ENCODE results near the gene PTGR2.
"Not testable (repeated sequence)": the region's sequence is repeated elsewhere in the genome, so short reads cannot be mapped to it uniquely, and the experiment has no call there.

PTGR2 gene

DNA sequence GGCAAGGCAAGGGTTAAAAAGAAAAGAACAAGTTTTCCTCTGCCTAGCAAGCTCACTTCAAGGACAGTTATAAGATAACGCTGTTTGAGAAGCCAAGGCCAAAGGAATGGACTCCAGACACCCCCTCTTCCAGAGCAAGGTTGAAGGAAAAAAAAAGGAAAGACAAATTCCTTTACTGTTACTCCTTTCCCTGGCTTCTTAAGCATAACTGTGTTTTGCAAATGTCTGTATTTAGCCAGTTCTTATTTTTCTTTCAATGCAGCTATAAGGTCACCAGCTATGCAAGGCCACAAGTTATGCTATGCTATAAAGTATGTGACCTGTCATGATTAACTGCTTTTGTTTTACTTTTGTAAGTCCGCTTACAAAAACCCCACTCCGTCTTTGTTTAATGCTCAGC, 61.6 kb downstream of the PTGR2 start:
- no peak for DNase-seq (ENCODE audit: low read depth)
- H3K4me3 ChIP-seq (ENCODE audit: control insufficient read depth, low read depth, low read length) = no peak overlapping the region
- no peak for TF ChIP-seq CTCF (IDR thresholded peaks at IDR 0.05; ENCODE audit: control insufficient read depth, insufficient read depth, low read depth, low read length, missing control alignments)

DNA sequence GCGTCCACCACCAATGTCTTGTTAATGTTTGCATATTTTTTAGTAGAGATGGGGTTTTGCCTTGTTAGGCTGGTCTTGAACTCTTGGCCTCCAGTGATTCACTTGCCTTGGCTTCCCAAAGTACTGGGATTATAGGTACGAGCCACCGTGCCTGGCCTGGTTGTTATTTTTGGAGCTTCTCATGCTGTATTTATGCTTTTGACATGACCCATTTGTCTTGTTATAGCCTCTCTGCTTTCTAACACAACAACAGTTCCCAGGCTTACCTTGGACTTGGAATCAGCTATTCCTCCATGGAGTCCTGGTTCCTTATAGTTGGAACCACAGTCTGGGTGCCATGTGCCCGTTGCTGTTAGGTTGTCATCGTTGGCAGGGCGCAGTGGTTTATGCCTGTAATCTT, 64.7 kb downstream of the PTGR2 start:
- no peak overlapping the region for H3K4me3 ChIP-seq (ENCODE audit: control insufficient read depth, low read depth, low read length)
- TF ChIP-seq CTCF (IDR thresholded peaks at IDR 0.05; ENCODE audit: control insufficient read depth, insufficient read depth, low read depth, low read length, missing control alignments) = no peak
- DNase-seq (ENCODE audit: low read depth) = no peak

GRCh38 chr14:73919457-73919856, 67.8 kb downstream of the PTGR2 start:
- not testable (repeated sequence) for H3K4me3 ChIP-seq (ENCODE audit: control insufficient read depth, low read depth, low read length); DNase-seq (ENCODE audit: low read depth)

GRCh38 chr14:73924337-73924736, 72.7 kb downstream of the PTGR2 start:
- no peak overlapping the region for H3K4me3 ChIP-seq (ENCODE audit: control insufficient read depth, low read depth, low read length)
- no peak for DNase-seq (ENCODE audit: low read depth)
- no peak for TF ChIP-seq CTCF (IDR thresholded peaks at IDR 0.05; ENCODE audit: control insufficient read depth, insufficient read depth, low read depth, low read length, missing control alignments)
